ENCODE data around the gene SORBS1. TPM values are rescaled to one million over a fixed set of nuclear protein-coding genes. Genes with fewer than 3 reads are reported as not detected.

The SORBS1 gene
- total and polyA plus RNA-seq, 12 donors, result 140 to 1,253 (median 1,042) TPM

DNA sequence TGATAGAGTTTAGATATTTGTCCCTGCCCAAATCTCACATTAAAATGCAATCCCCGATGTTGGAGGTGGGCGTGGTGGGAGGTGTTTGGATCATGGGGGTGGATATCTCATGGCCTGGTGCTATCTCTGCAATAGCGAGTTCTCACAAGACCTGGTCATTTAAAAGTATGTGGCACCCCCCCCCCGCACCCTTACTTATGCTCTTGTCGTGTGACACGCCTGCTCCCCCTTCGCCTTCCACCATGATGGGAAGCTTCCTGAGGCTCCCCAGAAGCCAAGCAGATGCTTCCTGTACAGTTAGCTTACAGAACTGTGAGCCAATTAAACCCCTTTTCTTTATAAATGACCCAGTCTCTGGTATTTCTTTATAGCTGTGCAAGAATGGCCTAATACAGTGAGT lies 118.8 kb downstream of the SORBS1 start:
- peaks cover 0 to 13% (median 0%) of the 10 kb centered on the region in 9 donors for H3K36me3 ChIP-seq
- WGBS, 2 donors, result 80 to 86% methylated on average over 6 of the region's 7 CpGs
- no peaks in the 10 kb centered on the region for H3K27me3 ChIP-seq
- H3K4me3 ChIP-seq, result no peak overlapping the region
- ATAC-seq (no peak), DNase-seq (no peak)
- peaks cover 22 to 100% (median 77%) of the 10 kb centered on the region in 9 donors for H3K4me1 ChIP-seq
- peak overlapping the region in 8 of 10 donors; percentile 62 to 89 (median 84) for H3K27ac ChIP-seq
- TF ChIP-seq, protein P1, sequence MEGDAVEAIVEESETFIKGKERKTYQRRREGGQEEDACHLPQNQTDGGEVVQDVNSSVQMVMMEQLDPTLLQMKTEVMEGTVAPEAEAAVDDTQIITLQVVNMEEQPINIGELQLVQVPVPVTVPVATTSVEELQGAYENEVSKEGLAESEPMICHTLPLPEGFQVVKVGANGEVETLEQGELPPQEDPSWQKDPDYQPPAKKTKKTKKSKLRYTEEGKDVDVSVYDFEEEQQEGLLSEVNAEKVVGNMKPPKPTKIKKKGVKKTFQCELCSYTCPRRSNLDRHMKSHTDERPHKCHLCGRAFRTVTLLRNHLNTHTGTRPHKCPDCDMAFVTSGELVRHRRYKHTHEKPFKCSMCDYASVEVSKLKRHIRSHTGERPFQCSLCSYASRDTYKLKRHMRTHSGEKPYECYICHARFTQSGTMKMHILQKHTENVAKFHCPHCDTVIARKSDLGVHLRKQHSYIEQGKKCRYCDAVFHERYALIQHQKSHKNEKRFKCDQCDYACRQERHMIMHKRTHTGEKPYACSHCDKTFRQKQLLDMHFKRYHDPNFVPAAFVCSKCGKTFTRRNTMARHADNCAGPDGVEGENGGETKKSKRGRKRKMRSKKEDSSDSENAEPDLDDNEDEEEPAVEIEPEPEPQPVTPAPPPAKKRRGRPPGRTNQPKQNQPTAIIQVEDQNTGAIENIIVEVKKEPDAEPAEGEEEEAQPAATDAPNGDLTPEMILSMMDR (IDR thresholded peaks at IDR 0.05), result no peak
- intact Hi-C loops (cut with DNase I), result loop anchor here in 1 of 10 donors (10.0 kb wide), 1 partner anchor 122 kb away; the partner anchor contains the start of gene SORBS1
- H3K9me3 ChIP-seq, result no peaks in the 10 kb centered on the region

DNA sequence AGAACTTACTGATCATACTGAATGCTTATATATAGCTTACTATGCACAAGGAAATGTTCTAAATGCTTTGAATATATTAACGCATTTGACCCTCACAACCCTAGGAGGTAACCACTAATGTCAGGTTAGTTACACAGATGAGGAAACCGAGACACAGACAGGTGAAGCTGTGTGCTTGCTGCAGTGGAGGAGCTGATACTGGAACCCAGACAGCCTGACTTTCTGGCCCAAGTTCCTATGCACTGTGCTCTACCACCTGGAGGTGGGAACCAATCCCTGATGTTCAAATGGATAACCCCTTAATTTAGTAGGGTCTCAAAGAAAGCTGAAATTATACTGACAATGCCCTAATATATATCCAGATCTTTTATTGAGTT lies 119.6 kb downstream of the SORBS1 start:
- peak overlapping the region in 8 of 10 donors; percentile 7 to 89 (median 74) for H3K27ac ChIP-seq
- WGBS, 2 donors, result 93% methylated on average over 2 of the region's 2 CpGs
- intact Hi-C loops (cut with DNase I), result loop anchor here in 1 of 10 donors (10.0 kb wide), 1 partner anchor 123 kb away; the partner anchor contains the start of gene SORBS1
- H3K4me3 ChIP-seq, result no peak overlapping the region
- no peaks in the 10 kb centered on the region for H3K9me3 ChIP-seq
- no peak for DNase-seq
- no peaks in the 10 kb centered on the region for H3K27me3 ChIP-seq
- H3K4me1 ChIP-seq, result peaks cover 14 to 100% (median 75%) of the 10 kb centered on the region in 9 donors
- TF ChIP-seq, protein P1 (IDR thresholded peaks at IDR 0.05), result no peak
- ATAC-seq, result no peak
- peaks cover 0 to 21% (median 0%) of the 10 kb centered on the region in 9 donors for H3K36me3 ChIP-seq

DNA sequence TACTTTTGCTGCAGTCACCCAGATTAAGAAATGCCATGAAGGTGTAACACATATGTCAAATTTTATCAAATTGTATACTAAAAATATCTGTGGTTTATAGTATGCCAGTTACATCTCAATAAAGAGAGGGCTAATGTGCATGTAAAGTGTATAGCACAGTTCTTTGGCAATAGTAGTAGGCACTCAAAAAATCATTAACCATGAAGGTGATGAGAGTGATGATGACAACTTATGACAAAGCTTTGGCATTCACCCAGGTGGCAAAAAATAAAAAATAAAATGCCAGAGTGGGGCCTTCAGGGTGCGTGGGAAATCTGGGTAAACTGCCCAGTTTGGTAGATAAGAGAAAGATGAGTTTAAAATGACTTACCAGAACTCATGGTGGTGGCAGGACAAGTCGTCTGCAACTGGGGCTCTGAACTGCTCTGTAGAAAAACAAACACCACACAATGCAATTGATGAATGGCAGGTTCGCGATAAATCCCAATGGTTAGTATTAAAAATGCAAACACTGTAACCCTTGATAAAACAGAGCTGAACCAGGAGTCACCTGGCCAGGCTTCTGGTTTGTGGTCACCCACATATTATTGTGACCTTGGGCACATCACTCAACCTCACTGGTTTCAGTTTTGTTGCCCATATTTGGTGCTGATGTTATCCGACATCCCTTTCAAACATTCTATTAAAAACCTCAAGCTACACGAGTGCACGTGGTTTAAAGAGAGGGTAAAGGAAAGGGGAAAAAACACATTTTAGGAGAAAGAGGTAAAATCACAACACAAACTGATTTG lies 120.2 kb downstream of the SORBS1 start:
- ATAC-seq (no peak), DNase-seq (no peak)
- TF ChIP-seq, protein P1 (IDR thresholded peaks at IDR 0.05), result no peak
- no peak overlapping the region for H3K4me3 ChIP-seq
- H3K4me1 ChIP-seq, result peaks cover 14 to 100% (median 75%) of the 10 kb centered on the region in 9 donors
- peaks cover 0 to 27% (median 0%) of the 10 kb centered on the region in 9 donors for H3K36me3 ChIP-seq
- H3K9me3 ChIP-seq, result no peaks in the 10 kb centered on the region
- no peaks in the 10 kb centered on the region for H3K27me3 ChIP-seq
- whole genome bisulfite sequencing, 2 donors, result 53 to 65% methylated on average over 7 of the region's 7 CpGs
- intact Hi-C loops (cut with DNase I), result loop anchor here in 1 of 10 donors (10.0 kb wide), 1 partner anchor 124 kb away; the partner anchor contains the start of gene SORBS1
- H3K27ac ChIP-seq, result peak overlapping the region in 9 of 10 donors; percentile 7 to 89 (median 62)

DNA sequence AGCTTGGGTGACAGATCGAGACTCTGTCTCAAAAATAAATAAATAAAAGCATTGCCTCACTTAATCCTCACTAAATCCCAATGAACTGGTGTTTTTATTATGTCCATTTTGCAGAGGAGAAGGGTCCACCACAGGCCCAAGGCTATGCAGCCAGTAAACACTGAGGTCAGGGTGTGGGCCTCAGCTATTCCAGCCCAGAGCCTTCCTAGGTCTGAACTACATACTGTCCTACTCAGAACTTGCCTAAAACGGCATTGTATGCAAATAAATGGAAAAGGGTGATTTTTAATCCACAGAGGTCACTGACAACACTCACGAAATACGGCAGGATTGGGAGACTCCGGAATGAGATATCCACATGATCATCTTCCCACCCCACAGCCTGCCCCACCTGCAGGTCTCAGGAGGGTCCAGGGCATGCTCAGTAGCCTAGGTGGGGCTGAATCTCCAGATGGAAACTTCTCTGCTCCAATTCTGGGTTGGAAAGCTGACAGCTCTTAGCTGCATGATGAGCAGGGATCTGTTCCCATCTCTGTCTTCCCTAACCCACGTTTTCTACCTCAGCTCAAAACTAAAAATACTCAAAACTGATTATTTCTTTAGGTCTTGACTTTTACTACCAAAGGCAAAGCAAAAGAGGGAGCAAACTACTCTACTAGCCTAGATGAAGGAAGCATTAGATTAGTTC lies 121.0 kb downstream of the SORBS1 start:
- peaks cover 0 to 33% (median 0%) of the 10 kb centered on the region in 9 donors for H3K36me3 ChIP-seq
- DNase-seq (no peak), ATAC-seq (no peak)
- no peaks in the 10 kb centered on the region for H3K9me3 ChIP-seq
- WGBS, 2 donors, result 60 to 76% methylated on average over 6 of the region's 6 CpGs
- no peaks in the 10 kb centered on the region for H3K27me3 ChIP-seq
- peaks cover 17 to 100% (median 75%) of the 10 kb centered on the region in 9 donors for H3K4me1 ChIP-seq
- intact Hi-C loops (cut with DNase I), result loop anchor here in 1 of 10 donors (10.0 kb wide), 1 partner anchor 125 kb away; the partner anchor contains the start of gene SORBS1
- peak overlapping the region in 8 of 10 donors; percentile 26 to 89 (median 62) for H3K27ac ChIP-seq
- TF ChIP-seq, protein P1 (IDR thresholded peaks at IDR 0.05), result no peak
- no peak overlapping the region for H3K4me3 ChIP-seq
